Suprapubic skin (tissue), 4 donors: ENCODE results near the gene NOS3.

ENCODE experiments used
- EP300 ChIP-seq: sonication (generic); formaldehyde crosslinking; IDR thresholded peaks from one replicate; pipeline ENCODE4 v1.6.1; 2017; ENCODE audit warnings: antibody characterized with exemption
- POLR2A ChIP-seq, 2 donors: fragments of 450-650 bp; IDR thresholded peaks; one replicate each; pipeline ENCODE4 v1.6.1; 2017; ENCODE audit warnings: antibody characterized with exemption in 2 of 2, mild to moderate bottlenecking in 2 of 2, moderate library complexity in 2 of 2
- POLR2AphosphoS5 ChIP-seq, 3 donors: sonication (generic); formaldehyde crosslinking; IDR thresholded peaks; one replicate each; pipeline ENCODE4 v1.6.1; 2017; ENCODE audit warnings: antibody characterized with exemption in 3 of 3
- TF ChIP-seq, protein P1 (sequence below), 2 donors: fragments of 200-600 bp in 1 of 2; fragments of 450-650 bp in 1 of 2; sonication (generic) in 1 of 2; IDR thresholded peaks; one replicate each; pipeline ENCODE4 v1.5.1; 2016 to 2019; ENCODE audit warnings: antibody characterized with exemption in 2 of 2, mild to moderate bottlenecking in 1 of 2, moderate library complexity in 1 of 2

GRCh38 chr7:151061213-151062110 is 70.6 kb downstream of the NOS3 start:
- TF ChIP-seq, protein P1, sequence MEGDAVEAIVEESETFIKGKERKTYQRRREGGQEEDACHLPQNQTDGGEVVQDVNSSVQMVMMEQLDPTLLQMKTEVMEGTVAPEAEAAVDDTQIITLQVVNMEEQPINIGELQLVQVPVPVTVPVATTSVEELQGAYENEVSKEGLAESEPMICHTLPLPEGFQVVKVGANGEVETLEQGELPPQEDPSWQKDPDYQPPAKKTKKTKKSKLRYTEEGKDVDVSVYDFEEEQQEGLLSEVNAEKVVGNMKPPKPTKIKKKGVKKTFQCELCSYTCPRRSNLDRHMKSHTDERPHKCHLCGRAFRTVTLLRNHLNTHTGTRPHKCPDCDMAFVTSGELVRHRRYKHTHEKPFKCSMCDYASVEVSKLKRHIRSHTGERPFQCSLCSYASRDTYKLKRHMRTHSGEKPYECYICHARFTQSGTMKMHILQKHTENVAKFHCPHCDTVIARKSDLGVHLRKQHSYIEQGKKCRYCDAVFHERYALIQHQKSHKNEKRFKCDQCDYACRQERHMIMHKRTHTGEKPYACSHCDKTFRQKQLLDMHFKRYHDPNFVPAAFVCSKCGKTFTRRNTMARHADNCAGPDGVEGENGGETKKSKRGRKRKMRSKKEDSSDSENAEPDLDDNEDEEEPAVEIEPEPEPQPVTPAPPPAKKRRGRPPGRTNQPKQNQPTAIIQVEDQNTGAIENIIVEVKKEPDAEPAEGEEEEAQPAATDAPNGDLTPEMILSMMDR (IDR thresholded peaks at IDR 0.05), result no peak
- TF ChIP-seq POLR2A (IDR thresholded peaks at IDR 0.05), result no peak
- TF ChIP-seq EP300, result no peak
- no peak for TF ChIP-seq POLR2AphosphoS5 (IDR thresholded peaks at IDR 0.05)
